PC-9 (cell line): ENCODE measurements around the gene MAPK1.

Source experiments
- EZH2 ChIP-seq: fragments of 200-600 bp; sonication (generic); IDR thresholded peaks from 2 replicates; pipeline ENCODE4 v1.8.0; 2017; ENCODE audit warnings: antibody characterized with exemption, low read depth
- TF ChIP-seq, protein P1 (sequence below): fragments of 200-600 bp; sonication (generic); conservative IDR thresholded peaks from 2 replicates; pipeline ENCODE4 v1.6.1; 2017; ENCODE audit warnings: mixed run types, antibody characterized with exemption, mild to moderate bottlenecking, moderate library complexity

DNA sequence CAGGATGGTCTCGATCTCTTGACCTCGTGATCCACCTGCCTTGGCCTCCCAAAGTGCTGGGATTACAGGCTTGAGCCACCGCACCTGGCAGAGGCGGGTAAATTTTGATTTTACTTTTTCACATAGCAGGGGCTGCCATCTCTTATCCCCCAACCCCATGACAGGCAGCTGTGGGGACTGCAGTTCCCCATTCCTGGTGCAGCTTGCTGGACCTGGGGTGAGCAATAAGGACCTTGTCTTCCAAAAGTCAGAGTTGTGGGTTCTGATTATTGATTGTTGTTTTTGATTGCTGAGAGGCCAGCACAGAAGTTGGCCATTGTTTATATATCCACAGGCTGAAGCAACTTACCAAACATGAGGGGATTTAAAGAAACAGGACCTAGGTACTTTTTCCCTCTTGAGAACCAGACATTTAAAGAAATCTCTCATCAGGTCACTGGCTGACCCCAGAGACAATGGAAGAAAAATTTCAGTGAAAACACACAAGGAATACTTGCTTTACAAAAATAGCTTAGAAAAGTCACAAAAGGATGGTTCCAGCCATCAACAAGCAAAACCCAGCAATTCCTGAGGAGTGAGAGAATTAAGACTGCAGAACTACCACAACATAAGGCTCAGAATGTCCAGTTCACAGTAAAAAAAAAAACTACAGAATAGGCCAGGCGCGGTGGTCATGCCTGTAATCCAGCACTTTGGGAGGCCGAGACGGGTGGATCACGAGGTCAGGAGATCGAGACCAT is 22.0 kb upstream of the MAPK1 start:
- TF ChIP-seq, protein P1, sequence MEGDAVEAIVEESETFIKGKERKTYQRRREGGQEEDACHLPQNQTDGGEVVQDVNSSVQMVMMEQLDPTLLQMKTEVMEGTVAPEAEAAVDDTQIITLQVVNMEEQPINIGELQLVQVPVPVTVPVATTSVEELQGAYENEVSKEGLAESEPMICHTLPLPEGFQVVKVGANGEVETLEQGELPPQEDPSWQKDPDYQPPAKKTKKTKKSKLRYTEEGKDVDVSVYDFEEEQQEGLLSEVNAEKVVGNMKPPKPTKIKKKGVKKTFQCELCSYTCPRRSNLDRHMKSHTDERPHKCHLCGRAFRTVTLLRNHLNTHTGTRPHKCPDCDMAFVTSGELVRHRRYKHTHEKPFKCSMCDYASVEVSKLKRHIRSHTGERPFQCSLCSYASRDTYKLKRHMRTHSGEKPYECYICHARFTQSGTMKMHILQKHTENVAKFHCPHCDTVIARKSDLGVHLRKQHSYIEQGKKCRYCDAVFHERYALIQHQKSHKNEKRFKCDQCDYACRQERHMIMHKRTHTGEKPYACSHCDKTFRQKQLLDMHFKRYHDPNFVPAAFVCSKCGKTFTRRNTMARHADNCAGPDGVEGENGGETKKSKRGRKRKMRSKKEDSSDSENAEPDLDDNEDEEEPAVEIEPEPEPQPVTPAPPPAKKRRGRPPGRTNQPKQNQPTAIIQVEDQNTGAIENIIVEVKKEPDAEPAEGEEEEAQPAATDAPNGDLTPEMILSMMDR, result no peak
- no peak for TF ChIP-seq EZH2
